Naive B cell (primary cell): Measurements from ENCODE around the gene CERCAM. TPM values are rescaled to one million over a fixed set of nuclear protein-coding genes. Genes with fewer than 3 reads are reported as not detected.
A peak's percentile ranks its signal among the peaks of the same experiment; 100 is the strongest.
"Not testable (repeated sequence)": the region's sequence is repeated elsewhere in the genome, so short reads cannot be mapped to it uniquely, and the experiment has no call there.

Experiments used
- ATAC-seq, 2 donors: fragments of 150-1000 bp; cut with Tn5 transposase; 2 replicates each; pipeline ENCODE4 v1.10.0; 2021; ENCODE audit warnings: low read depth in 2 of 2, mild to moderate bottlenecking in 2 of 2, moderate library complexity in 2 of 2
- DNase-seq: peaks from one replicate; pipeline ENCODE4 v3.0.0; 2022
- H3K27ac Mint-ChIP-seq, 6 donors: one replicate each; pipeline ENCODE4 v1.8.0; 2020 to 2022; ENCODE audit warnings: mild to moderate bottlenecking in 6 of 6, mixed read lengths in 6 of 6, moderate library complexity in 5 of 6, inconsistent platforms in 2 of 6
- H3K27me3 Mint-ChIP-seq, 3 donors: one replicate each; pipeline ENCODE4 v1.8.0; 2021 to 2022; ENCODE audit warnings: mixed read lengths in 3 of 3, mild to moderate bottlenecking in 1 of 3
- H3K36me3 Mint-ChIP-seq, 2 donors: one replicate each; pipeline ENCODE4 v1.8.0; 2020 to 2022; ENCODE audit warnings: mixed read lengths in 2 of 2, inconsistent platforms in 1 of 2, mild to moderate bottlenecking in 1 of 2
- H3K4me1 Mint-ChIP-seq, 3 donors: one replicate each; pipeline ENCODE4 v1.8.0; 2020 to 2022; ENCODE audit warnings: mixed read lengths in 3 of 3, inconsistent platforms in 1 of 3, mild to moderate bottlenecking in 1 of 3, moderate library complexity in 1 of 3
- H3K4me3 Mint-ChIP-seq, 8 donors: one replicate each; pipeline ENCODE4 v1.8.0; 2020 to 2022; ENCODE audit warnings: mild to moderate bottlenecking in 8 of 8, mixed read lengths in 8 of 8, moderate library complexity in 8 of 8, inconsistent platforms in 2 of 8
- H3K9me3 Mint-ChIP-seq, 7 donors: one replicate each; pipeline ENCODE4 v1.8.0; 2020 to 2022; ENCODE audit warnings: mixed read lengths in 7 of 7, mild to moderate bottlenecking in 5 of 7, inconsistent platforms in 2 of 7, moderate library complexity in 1 of 7
- polyA plus RNA-seq, 6 donors: library from polyadenylated mRNA; unstranded; fragments of 300-500 nt; fragmentation: Illumina TruSeq; gene quantifications; one replicate each; pipeline ENCODE4 v1.2.3, GENCODE V29; 2021; ENCODE audit warnings: low read depth in 6 of 6

Gene CERCAM
- polyA plus RNA-seq, 6 donors from 2014 or later: 0.31 to 0.71 (median 0.37) TPM; not detected in 1

DNA sequence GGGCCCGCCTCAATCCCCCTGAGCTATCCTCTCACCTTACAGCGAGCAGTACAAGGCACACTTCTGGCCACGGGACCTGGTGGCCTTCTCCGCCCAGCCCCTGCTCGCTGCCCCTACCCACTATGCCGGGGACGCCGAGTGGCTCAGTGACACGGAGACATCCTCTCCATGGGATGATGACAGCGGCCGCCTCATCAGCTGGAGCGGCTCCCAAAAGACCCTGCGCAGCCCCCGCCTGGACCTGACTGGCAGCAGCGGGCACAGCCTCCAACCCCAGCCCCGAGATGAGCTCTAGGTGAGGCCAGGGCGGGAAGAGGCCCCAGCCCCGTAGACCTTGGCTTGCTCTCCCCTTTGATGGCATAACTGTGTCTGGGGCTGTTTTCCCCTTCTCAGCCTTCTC, 15.0 kb downstream of the CERCAM start:
- H3K4me3 Mint-ChIP-seq: no peak overlapping the region
- ATAC-seq (no peak), DNase-seq (no peak)
- no peaks in the 10 kb centered on the region for H3K36me3 Mint-ChIP-seq
- H3K27ac Mint-ChIP-seq: no peak overlapping the region
- H3K9me3 Mint-ChIP-seq: no peaks in the 10 kb centered on the region
- H3K4me1 Mint-ChIP-seq: peaks cover 4 to 7% (median 4%) of the 10 kb centered on the region in 3 donors
- H3K27me3 Mint-ChIP-seq: no peaks in the 10 kb centered on the region

DNA sequence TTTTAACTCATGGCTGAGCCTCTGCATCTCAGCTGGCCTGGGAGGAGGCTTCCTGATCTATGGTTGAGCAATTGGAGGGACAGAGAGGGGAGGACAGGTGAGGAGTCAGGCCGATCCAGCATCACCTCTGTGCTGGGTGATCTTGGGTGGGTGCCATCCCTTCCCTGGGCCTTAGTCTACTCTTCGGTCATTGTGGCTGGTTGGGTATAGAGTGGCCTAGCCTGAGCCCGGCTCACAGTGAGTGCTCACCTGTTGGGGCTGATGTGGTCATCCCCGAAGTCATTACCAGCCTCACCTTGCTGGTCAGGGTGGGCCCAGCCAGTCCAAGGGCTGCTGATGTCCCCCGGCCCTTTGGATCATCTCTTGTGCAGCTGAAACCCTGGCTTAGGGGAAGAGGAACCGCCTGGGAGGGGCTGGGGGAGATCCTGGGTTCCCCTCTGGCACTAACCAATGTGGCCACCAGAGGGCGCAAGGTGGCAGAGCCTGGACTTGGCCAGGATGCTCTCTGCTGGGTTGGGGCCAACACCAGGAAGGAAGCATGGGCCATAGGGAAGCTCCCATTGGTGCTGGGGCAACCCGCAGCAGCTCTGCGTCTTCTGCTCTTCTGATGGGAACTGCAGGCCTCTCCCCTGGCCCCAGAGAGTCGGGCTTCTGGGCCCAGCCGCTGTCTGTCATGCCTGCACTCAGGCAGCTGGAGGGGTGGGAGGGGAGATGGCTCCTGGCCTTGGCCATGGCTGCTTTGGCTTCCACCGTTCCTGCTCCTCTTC, 17.9 kb downstream of the CERCAM start:
- DNase-seq (peak; percentile 69), ATAC-seq (peak; percentile 97 to 99)
- Mint-ChIP-seq H3K4me1 (peaks cover 4 to 7% (median 4%) of the 10 kb centered on the region in 3 donors), H3K9me3 (no peaks in the 10 kb centered on the region), H3K4me3 (no peak overlapping the region), H3K36me3 (no peaks in the 10 kb centered on the region), H3K27me3 (no peaks in the 10 kb centered on the region), H3K27ac (no peak overlapping the region)

DNA sequence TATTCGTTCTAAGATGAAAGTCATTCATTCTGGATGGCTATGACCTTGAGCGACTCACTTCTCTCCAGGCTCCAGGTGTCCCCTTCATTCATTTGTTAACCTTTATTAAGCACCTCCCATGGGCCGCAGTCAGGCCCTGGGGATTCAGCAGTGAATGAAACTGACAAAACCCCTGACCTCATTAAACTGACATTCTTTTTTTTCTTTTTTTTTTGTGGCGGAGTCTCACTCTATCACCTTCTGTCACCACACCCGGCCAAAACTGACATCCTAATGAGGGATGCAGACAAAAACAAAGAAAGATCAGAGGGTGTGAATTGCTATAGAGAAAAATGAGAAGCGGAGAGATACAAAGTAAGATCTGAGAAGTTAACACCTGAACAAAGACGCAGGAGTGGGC, 18.6 kb downstream of the CERCAM start:
- H3K27me3 Mint-ChIP-seq: no peaks in the 10 kb centered on the region
- H3K27ac Mint-ChIP-seq: no peak overlapping the region
- no peaks in the 10 kb centered on the region for H3K36me3 Mint-ChIP-seq
- peaks cover 4 to 7% (median 4%) of the 10 kb centered on the region in 3 donors for H3K4me1 Mint-ChIP-seq
- DNase-seq (no peak), ATAC-seq (peak in 1 of 2 donors; percentile 13)
- no peaks in the 10 kb centered on the region for H3K9me3 Mint-ChIP-seq
- H3K4me3 Mint-ChIP-seq: no peak overlapping the region

DNA sequence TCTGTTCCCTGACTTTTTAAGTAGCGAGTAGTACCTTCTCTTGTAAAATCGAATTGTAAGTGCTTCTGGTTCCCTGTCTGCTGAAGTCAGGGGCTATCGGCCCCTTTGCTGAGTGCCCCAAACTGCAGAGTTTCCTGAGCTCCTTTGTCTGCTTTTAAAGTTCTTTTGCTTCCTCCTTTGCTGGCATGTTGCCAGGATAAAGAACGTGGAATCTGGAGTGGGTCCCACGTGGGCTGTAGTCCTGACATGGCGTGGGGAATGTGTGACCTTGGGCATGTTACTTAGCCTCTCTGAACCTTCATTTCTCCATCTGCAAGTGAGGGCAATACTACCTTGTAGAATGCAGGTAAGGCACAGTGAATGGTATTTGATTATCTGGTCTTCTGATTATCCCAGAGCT, 21.5 kb downstream of the CERCAM start:
- DNase-seq: no peak
- Mint-ChIP-seq H3K27me3 (peaks cover 0 to 5% (median 0%) of the 10 kb centered on the region in 3 donors), H3K27ac (no peak overlapping the region), H3K36me3 (no peaks in the 10 kb centered on the region), H3K9me3 (no peaks in the 10 kb centered on the region), H3K4me1 (peaks cover 4 to 7% (median 4%) of the 10 kb centered on the region in 3 donors), H3K4me3 (no peak overlapping the region)
- ATAC-seq: no peak

DNA sequence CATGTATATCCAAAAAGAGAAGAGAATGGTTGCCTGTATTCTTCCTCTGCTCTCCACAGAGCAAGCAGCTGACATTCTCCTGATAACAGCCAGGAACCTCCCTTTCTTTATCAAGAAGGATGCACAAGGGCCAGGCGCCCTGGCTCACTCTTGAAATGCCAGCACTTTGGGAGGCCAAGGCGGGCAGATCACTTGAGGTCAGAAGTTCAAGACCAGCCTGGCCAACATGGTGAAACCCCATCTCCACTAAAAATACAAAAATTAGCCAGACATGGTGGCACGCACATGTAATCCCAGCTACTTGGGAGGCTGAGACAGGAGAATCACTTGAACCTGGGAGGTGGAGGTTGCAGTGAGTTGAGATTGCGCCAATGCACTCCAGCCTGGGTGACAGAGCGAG, 25.8 kb downstream of the CERCAM start:
- not testable (repeated sequence) for H3K4me1 Mint-ChIP-seq, H3K36me3 Mint-ChIP-seq, DNase-seq, ATAC-seq, H3K27ac Mint-ChIP-seq, H3K9me3 Mint-ChIP-seq, H3K4me3 Mint-ChIP-seq, H3K27me3 Mint-ChIP-seq

DNA sequence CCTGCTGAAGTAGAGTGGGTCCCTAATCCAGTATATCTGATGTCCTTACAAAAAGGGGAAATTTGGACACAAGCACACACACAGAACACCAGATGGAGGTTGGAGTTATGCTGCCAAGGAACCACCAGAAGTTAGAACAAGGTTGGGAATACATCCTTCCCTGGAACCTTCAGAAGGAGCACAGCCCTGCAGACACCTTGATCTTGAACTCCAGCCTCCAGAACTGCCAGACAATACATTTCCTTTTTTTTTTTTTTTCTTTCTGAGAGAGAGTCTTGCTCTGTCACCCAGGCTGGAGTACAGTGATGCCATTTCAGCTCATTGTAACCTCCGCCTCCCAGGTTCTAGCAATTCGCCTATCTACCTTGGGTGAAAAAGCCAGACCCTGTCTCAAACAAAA, 28.1 kb downstream of the CERCAM start:
- H3K9me3 Mint-ChIP-seq: no peaks in the 10 kb centered on the region
- H3K27ac Mint-ChIP-seq: no peak overlapping the region
- no peak for DNase-seq
- H3K4me3 Mint-ChIP-seq: no peak overlapping the region
- peaks cover 0 to 11% (median 0%) of the 10 kb centered on the region in 3 donors for H3K27me3 Mint-ChIP-seq
- H3K4me1 Mint-ChIP-seq: no peaks in the 10 kb centered on the region
- ATAC-seq: no peak
- no peaks in the 10 kb centered on the region for H3K36me3 Mint-ChIP-seq

DNA sequence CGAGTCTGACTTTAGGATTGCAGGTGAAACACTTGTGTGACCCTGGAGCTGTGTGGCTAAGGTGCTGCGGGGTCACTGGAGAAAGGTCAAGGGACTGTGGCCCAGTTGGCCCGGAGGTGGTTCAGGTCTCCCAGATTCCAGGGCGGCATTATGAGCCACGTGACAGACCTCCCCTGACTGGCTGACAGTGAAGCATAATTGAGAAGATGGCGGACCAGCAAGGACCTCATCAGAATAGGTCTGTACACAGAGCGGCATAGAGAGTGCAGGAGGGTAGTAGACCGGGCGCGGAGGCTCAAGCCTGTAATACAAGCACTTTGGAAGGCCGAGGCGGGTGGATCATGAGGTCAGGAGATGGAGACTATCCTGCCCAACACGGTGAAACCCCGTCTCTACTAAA, 34.3 kb downstream of the CERCAM start:
- H3K27ac Mint-ChIP-seq: peak overlapping the region in 5 of 6 donors; percentile 2 to 93 (median 91)
- H3K36me3 Mint-ChIP-seq: peaks cover 0 to 2% of the 10 kb centered on the region in 2 donors
- ATAC-seq: no peak
- no peaks in the 10 kb centered on the region for H3K9me3 Mint-ChIP-seq
- DNase-seq: no peak
- peak overlapping the region in 7 of 8 donors; percentile 53 to 98 (median 76) for H3K4me3 Mint-ChIP-seq
- H3K4me1 Mint-ChIP-seq: peaks cover 12 to 20% (median 16%) of the 10 kb centered on the region in 3 donors
- peaks cover 0 to 5% (median 0%) of the 10 kb centered on the region in 3 donors for H3K27me3 Mint-ChIP-seq

DNA sequence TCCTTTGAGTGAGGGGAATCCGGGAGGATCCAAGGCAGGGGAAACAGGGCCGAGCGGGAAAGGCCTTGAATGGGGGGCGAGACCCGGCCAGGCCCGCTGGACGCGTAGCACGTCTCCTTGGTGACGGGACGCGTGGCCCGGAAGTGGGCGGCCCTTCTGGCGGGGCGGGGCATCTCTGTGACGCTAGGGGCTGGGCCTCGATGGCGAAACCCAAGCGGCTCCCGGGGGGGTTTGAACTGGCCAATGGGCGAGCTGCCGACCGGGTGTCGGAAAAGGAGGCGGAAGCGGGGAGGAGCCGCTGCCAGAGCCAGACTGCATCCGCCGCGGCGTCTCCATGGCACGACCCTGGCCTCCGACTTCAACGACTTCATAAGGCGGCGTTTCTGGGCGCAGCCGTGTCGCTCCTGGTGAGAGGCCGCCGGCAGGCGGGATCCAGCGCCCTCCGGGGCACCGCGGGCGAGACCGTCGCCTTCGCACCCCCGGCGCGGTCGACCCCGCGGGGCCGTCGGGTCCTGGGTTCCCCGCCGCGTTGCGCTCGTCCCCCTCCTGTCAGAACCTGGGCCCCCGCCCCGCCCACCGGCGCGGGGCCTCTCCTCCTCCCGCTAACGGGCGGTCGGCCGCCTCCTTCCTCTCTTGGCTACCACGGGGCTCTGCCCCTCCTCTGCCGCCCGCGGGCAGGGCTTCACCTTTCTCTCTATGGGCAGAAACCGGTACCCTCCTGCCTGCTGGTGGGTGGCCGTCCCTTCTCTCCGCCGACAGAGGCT, 35.4 kb downstream of the CERCAM start, which contains the start of gene ODF2:
Gene ODF2 (plus strand): TSS at position 158 of the 764 bp plus-strand sequence. CDS start 86 bp downstream, at position 244.
- peaks cover 0 to 9% of the 10 kb centered on the region in 2 donors for H3K36me3 Mint-ChIP-seq
- ATAC-seq (peak; percentile 85 to 87), DNase-seq (peak; percentile 98)
- H3K9me3 Mint-ChIP-seq: no peaks in the 10 kb centered on the region
- peak within 1 kb of the TSS; percentile 90 to 98 (median 94) for H3K4me3 Mint-ChIP-seq
- peaks cover 0 to 5% (median 0%) of the 10 kb centered on the region in 3 donors for H3K27me3 Mint-ChIP-seq
- H3K27ac Mint-ChIP-seq: peak within 1 kb of the TSS; percentile 91 to 97 (median 94)
- peaks cover 12 to 20% (median 16%) of the 10 kb centered on the region in 3 donors for H3K4me1 Mint-ChIP-seq

DNA sequence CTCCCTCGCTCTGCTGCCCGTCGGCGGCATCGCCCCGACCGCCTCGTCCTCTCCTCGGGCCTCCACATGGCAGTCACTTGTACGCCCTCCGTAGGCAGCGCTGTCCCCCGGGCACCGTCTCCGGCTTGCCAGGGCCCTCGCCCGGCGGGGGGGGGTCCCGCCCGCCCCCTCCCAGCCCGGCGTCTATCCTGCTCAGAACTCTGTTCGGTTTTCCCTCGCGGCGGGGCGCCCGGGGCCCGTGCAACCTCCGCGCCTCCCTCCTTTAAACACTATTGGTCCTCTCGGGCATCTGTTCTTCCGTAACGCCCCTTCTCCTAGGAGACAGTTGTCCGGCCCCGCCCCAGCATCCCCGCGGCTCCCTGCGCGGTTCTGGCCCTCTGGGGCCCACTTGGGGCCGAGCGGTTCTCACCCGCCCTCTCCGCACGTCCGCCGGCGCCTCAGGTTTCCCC, 36.0 kb downstream of the CERCAM start:
- H3K36me3 Mint-ChIP-seq: peaks cover 0 to 9% of the 10 kb centered on the region in 2 donors
- H3K27me3 Mint-ChIP-seq: peaks cover 0 to 5% (median 0%) of the 10 kb centered on the region in 3 donors
- ATAC-seq (peak; percentile 41), DNase-seq (peak; percentile 60)
- peak overlapping the region; percentile 90 to 98 (median 94) for H3K4me3 Mint-ChIP-seq
- peak overlapping the region; percentile 91 to 97 (median 94) for H3K27ac Mint-ChIP-seq
- H3K9me3 Mint-ChIP-seq: no peaks in the 10 kb centered on the region
- peaks cover 12 to 20% (median 16%) of the 10 kb centered on the region in 3 donors for H3K4me1 Mint-ChIP-seq

DNA sequence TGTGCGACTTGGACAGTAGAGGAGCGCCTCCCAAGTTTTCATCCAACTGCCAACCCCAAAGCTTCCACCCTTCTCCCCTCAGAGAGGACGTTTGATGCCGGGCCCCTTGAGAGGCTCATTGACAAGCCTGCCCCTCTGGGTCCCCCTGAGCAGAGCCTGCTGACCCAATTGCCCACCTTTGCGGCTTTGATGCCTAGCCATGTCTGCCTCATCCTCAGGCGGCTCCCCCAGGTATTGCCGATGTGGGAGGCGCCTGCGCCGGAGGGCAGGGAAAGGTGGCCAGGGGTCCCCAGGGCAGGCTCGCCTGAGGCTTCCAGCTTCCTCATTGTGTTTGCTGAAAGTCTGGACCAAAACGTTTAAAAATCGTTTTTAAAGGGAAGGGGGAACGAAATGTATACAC, 36.5 kb downstream of the CERCAM start:
- no peak for ATAC-seq
- peak overlapping the region; percentile 85 to 98 (median 94) for H3K4me3 Mint-ChIP-seq
- H3K27me3 Mint-ChIP-seq: peaks cover 0 to 5% (median 0%) of the 10 kb centered on the region in 3 donors
- peaks cover 0 to 9% of the 10 kb centered on the region in 2 donors for H3K36me3 Mint-ChIP-seq
- no peak for DNase-seq
- H3K9me3 Mint-ChIP-seq: no peaks in the 10 kb centered on the region
- peaks cover 12 to 20% (median 16%) of the 10 kb centered on the region in 3 donors for H3K4me1 Mint-ChIP-seq
- peak overlapping the region in 3 of 6 donors; percentile 30 to 97 (median 93) for H3K27ac Mint-ChIP-seq

DNA sequence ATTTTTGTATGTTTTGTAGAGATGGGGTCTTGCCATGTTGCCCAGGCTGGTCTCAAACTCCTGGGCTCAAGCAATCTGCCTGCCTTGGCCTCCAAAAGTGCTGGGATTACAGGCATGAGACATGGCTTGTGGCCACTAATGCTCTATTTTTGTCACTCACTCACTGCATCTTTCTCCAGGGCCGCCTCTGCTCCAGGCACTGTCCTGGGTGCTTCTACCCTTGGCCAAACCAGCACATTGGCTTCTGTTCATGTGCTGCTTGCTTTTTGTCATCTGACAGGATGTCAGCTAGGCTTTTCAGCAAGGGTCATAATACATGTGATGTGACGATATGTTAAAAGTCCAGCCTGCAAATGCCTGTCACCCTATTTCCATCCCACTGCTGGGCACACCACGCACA, 38.4 kb downstream of the CERCAM start:
- H3K36me3 Mint-ChIP-seq: peaks cover 0 to 9% of the 10 kb centered on the region in 2 donors
- no peaks in the 10 kb centered on the region for H3K27me3 Mint-ChIP-seq
- ATAC-seq (no peak), DNase-seq (no peak)
- peak overlapping the region in 3 of 8 donors; percentile 36 to 63 (median 44) for H3K4me3 Mint-ChIP-seq
- peaks cover 12 to 20% (median 16%) of the 10 kb centered on the region in 3 donors for H3K4me1 Mint-ChIP-seq
- H3K27ac Mint-ChIP-seq: no peak overlapping the region
- H3K9me3 Mint-ChIP-seq: no peaks in the 10 kb centered on the region

DNA sequence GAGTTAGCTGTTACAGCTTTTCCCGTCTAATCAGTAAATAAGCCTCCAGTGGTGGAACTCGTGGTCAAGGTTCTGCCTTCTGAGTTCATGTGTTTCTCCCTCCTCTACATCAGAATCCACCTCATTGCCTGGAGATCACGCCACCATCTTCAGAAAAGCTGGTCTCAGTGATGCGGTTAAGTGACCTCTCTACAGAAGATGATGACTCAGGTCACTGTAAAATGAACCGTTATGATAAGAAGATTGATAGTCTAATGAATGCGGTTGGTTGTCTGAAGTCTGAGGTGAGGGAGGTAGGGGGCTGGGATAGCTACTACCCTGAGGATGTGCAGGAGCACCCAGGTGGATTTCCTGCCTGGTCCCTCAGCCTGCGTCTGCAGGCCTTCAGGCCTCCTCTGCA, 48.4 kb downstream of the CERCAM start:
- no peak for ATAC-seq
- no peak for DNase-seq
- Mint-ChIP-seq H3K27me3 (no peaks in the 10 kb centered on the region), H3K36me3 (peaks cover 7 to 11% of the 10 kb centered on the region in 2 donors), H3K4me3 (no peak overlapping the region), H3K9me3 (no peaks in the 10 kb centered on the region), H3K27ac (peak overlapping the region in 1 of 6 donors; percentile 34), H3K4me1 (peaks cover 0 to 3% (median 0%) of the 10 kb centered on the region in 3 donors)

DNA sequence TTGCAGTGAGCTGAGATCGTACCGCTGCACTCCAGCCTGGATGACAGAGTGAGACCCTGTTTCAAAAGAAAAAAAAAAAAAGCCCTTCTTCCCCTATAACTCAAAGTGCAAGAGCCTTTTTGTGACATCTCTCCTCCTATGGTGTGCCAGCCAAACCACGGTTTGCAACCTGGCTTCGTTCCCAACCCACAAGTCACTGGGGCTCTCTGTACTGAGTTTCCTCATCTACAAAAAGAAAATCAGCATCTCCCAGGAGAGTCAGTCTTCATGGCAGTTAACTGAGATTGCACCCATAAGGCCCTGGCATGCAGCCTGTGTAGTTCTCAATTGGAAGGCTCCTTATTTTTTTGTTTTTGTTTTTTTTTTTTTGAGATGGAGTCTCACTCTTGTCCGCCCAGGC, 49.9 kb downstream of the CERCAM start:
- Mint-ChIP-seq H3K4me1 (peaks cover 0 to 3% (median 0%) of the 10 kb centered on the region in 3 donors), H3K4me3 (no peak overlapping the region), H3K9me3 (no peaks in the 10 kb centered on the region), H3K27me3 (no peaks in the 10 kb centered on the region), H3K36me3 (peaks cover 12 to 16% of the 10 kb centered on the region in 2 donors), H3K27ac (peak overlapping the region in 1 of 6 donors; percentile 51)
- DNase-seq (no peak), ATAC-seq (no peak)
